HepG2 (cell line): ENCODE measurements around the gene FUCA2. TPM values are rescaled to one million over a fixed set of nuclear protein-coding genes. Genes with fewer than 3 reads are reported as not detected.

ENCODE experiments used
- CREM ChIP-seq, 2 experiments: sonication (generic) in 1 of 2; formaldehyde crosslinking in 1 of 2; IDR thresholded peaks; 2 replicates each; pipeline versions ENCODE4 v1.4.0 to v1.6.1; 2016 to 2020; ENCODE audit warnings: antibody characterized with exemption in 1 of 2, mild to moderate bottlenecking in 1 of 2, missing genetic modification reagents in 1 of 2
- EP300 ChIP-seq, 3 experiments: sonication (generic) in 1 of 3; formaldehyde crosslinking in 1 of 3; IDR thresholded peaks; 2 replicates each; pipeline versions ENCODE4 v1.5.1 to v1.6.1; 2011 to 2020; ENCODE audit warnings: low read depth in 2 of 3, low read length in 2 of 3, borderline replicate concordance in 1 of 3, improper control_type of control experiment in 1 of 3, mild to moderate bottlenecking in 1 of 3, missing genetic modification reagents in 1 of 3, moderate library complexity in 1 of 3
- ERF ChIP-seq: IDR thresholded peaks from 2 replicates; pipeline ENCODE4 v1.6.1; 2018; ENCODE audit warnings: missing biosample characterization, missing genetic modification reagents
- HDAC2 ChIP-seq: sonication (generic); formaldehyde crosslinking; IDR thresholded peaks from 2 replicates; pipeline ENCODE4 v1.4.0; 2020; ENCODE audit warnings: missing genetic modification reagents
- MEIS1 ChIP-seq: sonication (generic); formaldehyde crosslinking; IDR thresholded peaks from 2 replicates; pipeline ENCODE4 v1.9.0; 2021; ENCODE audit warnings: mild to moderate bottlenecking, missing genetic modification reagents, moderate library complexity, borderline replicate concordance
- PBX3 ChIP-seq: sonication (generic); formaldehyde crosslinking; IDR thresholded peaks from 2 replicates; pipeline ENCODE4 v1.8.1; 2023; ENCODE audit warnings: missing genetic modification reagents, inconsistent platforms, borderline replicate concordance
- ZMAT3 ChIP-seq: sonication (generic); formaldehyde crosslinking; conservative IDR thresholded peaks from 2 replicates; pipeline ENCODE4 v1.7.0; 2021; ENCODE audit warnings: missing genetic modification reagents
- ZNF276 ChIP-seq: sonication (generic); formaldehyde crosslinking; IDR thresholded peaks from 2 replicates; pipeline ENCODE4 v1.4.0; 2020; ENCODE audit warnings: mild to moderate bottlenecking, low read depth, missing genetic modification reagents
- ZNF576 ChIP-seq: sonication (generic); formaldehyde crosslinking; IDR thresholded peaks from 2 replicates; pipeline ENCODE4 v1.4.0; 2020; ENCODE audit warnings: mild to moderate bottlenecking, missing genetic modification reagents
- ZNF615 ChIP-seq: sonication (generic); formaldehyde crosslinking; IDR thresholded peaks from 2 replicates; pipeline ENCODE4 v1.5.0; 2020; ENCODE audit warnings: mild to moderate bottlenecking, missing genetic modification reagents, borderline replicate concordance
- ZNF740 ChIP-seq: sonication (generic); formaldehyde crosslinking; IDR thresholded peaks from 2 replicates; pipeline ENCODE4 v1.4.0; 2020; ENCODE audit warnings: missing genetic modification reagents
- polyA plus RNA-seq, 8 experiments: library from polyadenylated mRNA; depleted of rRNA in 3 of 8; stranded (reverse) in 7 of 8; unstranded in 1 of 8; fragments of >200 nt; fragmentation: Illumina TruSeq in 4 of 8; extraction: Trizol in 4 of 8; gene quantifications; 2 replicates each; pipeline versions ENCODE4 v1.2.1 to v1.2.3, GENCODE V29; 2011 to 2016; ENCODE audit warnings: low read depth in 4 of 8, missing spikeins in 1 of 8, mixed read lengths in 1 of 8; ENCODE audit not compliant: insufficient read depth in 1 of 8
- total RNA-seq, 5 experiments: library from RNA; depleted of rRNA; stranded (reverse); fragments of >200 nt; fragmentation: Illumina TruSeq; extraction: Trizol; gene quantifications; 2 replicates each; pipeline ENCODE4 v1.2.3, GENCODE V29; 2016; ENCODE audit warnings: low read depth in 1 of 5
- TF ChIP-seq, protein P1 (sequence below): sonication (generic); formaldehyde crosslinking; IDR thresholded peaks from 2 replicates; pipeline ENCODE4 v1.4.0; 2020; ENCODE audit warnings: low read depth, mild to moderate bottlenecking, missing genetic modification reagents
- TF ChIP-seq, protein P2 (sequence below): sonication (generic); formaldehyde crosslinking; IDR thresholded peaks from 2 replicates; pipeline ENCODE4 v1.4.0; 2020; ENCODE audit warnings: missing genetic modification reagents
- TF ChIP-seq, protein P3 (sequence below): sonication (generic); formaldehyde crosslinking; IDR thresholded peaks from 2 replicates; pipeline ENCODE4 v1.4.0; 2020; ENCODE audit warnings: missing genetic modification reagents
- TF ChIP-seq, protein P4 (sequence below): sonication (generic); formaldehyde crosslinking; IDR thresholded peaks from 2 replicates; pipeline ENCODE4 v1.5.0; 2020; ENCODE audit warnings: mild to moderate bottlenecking, missing genetic modification reagents, borderline replicate concordance

The FUCA2 gene
- total and polyA plus RNA-seq, 2 of the 13 experiments (the other 11 are each of a cell fraction or from before 2014, with no cell fraction given) = 87.4 to 144 TPM

- TF ChIP-seq PBX3 (CRISPR knock-in tag) (no peak), ZNF615 (CRISPR knock-in tag) (no peak), CREM (IDR thresholded peaks at IDR 0.05) (peak; percentile 56; the same call in 1 of the 2 replicates), CREM (CRISPR knock-in tag; IDR thresholded peaks at IDR 0.05) (no peak), HDAC2 (CRISPR knock-in tag) (peak; percentile 76), ZMAT3 (no peak), EP300 (IDR thresholded peaks at IDR 0.05; ENCODE audit: low read depth in 2 of 2, low read length in 2 of 2) (peak in 1 of 2 experiments; percentile 70; a peak in 2 of 4 replicates), EP300 (CRISPR knock-in tag; IDR thresholded peaks at IDR 0.05; ENCODE audit: borderline replicate concordance) (no peak), MEIS1 (CRISPR knock-in tag) (no peak), ZNF740 (no peak), ZNF276 (no peak), ERF (CRISPR knock-in tag) (no peak), ZNF576 (no peak)
- TF ChIP-seq, protein P1, sequence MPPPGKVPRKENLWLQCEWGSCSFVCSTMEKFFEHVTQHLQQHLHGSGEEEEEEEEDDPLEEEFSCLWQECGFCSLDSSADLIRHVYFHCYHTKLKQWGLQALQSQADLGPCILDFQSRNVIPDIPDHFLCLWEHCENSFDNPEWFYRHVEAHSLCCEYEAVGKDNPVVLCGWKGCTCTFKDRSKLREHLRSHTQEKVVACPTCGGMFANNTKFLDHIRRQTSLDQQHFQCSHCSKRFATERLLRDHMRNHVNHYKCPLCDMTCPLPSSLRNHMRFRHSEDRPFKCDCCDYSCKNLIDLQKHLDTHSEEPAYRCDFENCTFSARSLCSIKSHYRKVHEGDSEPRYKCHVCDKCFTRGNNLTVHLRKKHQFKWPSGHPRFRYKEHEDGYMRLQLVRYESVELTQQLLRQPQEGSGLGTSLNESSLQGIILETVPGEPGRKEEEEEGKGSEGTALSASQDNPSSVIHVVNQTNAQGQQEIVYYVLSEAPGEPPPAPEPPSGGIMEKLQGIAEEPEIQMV (CRISPR knock-in tag) = no peak
- TF ChIP-seq, protein P2, sequence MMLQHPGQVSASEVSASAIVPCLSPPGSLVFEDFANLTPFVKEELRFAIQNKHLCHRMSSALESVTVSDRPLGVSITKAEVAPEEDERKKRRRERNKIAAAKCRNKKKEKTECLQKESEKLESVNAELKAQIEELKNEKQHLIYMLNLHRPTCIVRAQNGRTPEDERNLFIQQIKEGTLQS (CRISPR knock-in tag) = no peak
- TF ChIP-seq, protein P3, sequence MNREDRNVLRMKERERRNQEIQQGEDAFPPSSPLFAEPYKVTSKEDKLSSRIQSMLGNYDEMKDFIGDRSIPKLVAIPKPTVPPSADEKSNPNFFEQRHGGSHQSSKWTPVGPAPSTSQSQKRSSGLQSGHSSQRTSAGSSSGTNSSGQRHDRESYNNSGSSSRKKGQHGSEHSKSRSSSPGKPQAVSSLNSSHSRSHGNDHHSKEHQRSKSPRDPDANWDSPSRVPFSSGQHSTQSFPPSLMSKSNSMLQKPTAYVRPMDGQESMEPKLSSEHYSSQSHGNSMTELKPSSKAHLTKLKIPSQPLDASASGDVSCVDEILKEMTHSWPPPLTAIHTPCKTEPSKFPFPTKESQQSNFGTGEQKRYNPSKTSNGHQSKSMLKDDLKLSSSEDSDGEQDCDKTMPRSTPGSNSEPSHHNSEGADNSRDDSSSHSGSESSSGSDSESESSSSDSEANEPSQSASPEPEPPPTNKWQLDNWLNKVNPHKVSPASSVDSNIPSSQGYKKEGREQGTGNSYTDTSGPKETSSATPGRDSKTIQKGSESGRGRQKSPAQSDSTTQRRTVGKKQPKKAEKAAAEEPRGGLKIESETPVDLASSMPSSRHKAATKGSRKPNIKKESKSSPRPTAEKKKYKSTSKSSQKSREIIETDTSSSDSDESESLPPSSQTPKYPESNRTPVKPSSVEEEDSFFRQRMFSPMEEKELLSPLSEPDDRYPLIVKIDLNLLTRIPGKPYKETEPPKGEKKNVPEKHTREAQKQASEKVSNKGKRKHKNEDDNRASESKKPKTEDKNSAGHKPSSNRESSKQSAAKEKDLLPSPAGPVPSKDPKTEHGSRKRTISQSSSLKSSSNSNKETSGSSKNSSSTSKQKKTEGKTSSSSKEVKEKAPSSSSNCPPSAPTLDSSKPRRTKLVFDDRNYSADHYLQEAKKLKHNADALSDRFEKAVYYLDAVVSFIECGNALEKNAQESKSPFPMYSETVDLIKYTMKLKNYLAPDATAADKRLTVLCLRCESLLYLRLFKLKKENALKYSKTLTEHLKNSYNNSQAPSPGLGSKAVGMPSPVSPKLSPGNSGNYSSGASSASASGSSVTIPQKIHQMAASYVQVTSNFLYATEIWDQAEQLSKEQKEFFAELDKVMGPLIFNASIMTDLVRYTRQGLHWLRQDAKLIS (CRISPR knock-in tag) = no peak
- TF ChIP-seq, protein P4, sequence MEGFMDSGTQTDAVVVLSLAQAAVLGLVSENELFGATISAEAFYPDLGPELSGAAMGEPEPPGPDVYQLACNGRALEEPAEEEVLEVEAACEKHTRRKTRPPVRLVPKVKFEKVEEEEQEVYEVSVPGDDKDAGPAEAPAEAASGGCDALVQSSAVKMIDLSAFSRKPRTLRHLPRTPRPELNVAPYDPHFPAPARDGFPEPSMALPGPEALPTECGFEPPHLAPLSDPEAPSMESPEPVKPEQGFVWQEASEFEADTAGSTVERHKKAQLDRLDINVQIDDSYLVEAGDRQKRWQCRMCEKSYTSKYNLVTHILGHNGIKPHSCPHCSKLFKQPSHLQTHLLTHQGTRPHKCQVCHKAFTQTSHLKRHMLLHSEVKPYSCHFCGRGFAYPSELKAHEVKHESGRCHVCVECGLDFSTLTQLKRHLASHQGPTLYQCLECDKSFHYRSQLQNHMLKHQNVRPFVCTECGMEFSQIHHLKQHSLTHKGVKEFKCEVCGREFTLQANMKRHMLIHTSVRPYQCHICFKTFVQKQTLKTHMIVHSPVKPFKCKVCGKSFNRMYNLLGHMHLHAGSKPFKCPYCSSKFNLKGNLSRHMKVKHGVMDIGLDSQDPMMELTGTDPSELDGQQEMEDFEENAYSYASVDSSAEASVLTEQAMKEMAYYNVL (CRISPR knock-in tag) = no peak
Observed at GRCh38 chr6:143535189-143535614, 23.7 kb upstream of the FUCA2 start (continued).
